Stimulated activated CD8-positive, alpha-beta memory T cell treated with anti-CD3 and anti-CD28 coated beads, Interleukin-2, amount 100 ng/mL, for 1 hour (primary cell): ENCODE results near the gene MCTP1.

Experiments
- DNase-seq, 2 donors: peaks; one replicate each; pipeline ENCODE4 v3.0.0-alpha.2; 2020; ENCODE audit warnings: low read depth in 2 of 2

The MCTP1 gene

GRCh38 chr5:94815313-94816039 is 469.4 kb downstream of the MCTP1 start:
- no peak for DNase-seq

DNA sequence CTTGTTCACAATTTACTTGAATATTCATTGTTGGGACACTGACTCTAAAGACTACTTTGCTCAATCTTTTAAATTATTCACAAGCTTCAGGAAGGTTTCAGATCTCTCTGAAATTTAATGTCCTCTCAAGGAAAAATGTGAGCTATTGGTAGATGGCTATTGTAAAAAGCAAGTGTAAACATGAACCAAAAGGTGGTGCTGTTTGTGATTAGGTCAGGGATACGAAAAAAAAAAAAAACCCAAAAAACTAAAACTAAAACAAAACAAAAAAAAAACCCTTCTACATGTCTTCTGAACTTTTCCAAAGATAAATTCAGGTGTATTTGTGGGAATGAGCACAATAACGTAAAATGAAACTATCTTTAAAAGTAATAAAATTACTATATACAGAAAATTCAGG is 472.7 kb downstream of the MCTP1 start:
- DNase-seq = no peak

DNA sequence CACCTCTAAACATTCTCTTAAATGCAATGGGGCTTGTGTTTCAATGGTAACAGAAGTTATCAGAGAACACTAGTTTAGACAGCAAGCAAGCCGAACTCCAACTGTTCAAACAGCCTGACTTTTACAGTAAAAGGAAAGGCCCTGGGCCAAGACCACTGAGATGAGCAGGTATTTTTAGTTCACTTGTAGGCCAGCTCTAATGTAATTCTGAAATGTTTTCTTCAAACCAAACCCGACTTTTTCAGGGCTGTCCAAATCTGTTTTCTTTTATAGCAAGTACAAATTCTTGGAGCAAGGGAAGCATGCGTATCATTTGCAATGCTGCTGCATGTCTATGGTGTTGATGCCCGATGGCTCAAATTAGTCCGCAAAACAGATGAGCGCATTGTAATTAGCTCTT is 473.6 kb downstream of the MCTP1 start:
- DNase-seq = no peak

GRCh38 chr5:94810877-94811276 is 474.0 kb downstream of the MCTP1 start:
- DNase-seq = no peak

GRCh38 chr5:94810281-94810680 is 474.6 kb downstream of the MCTP1 start:
- no peak for DNase-seq

DNA sequence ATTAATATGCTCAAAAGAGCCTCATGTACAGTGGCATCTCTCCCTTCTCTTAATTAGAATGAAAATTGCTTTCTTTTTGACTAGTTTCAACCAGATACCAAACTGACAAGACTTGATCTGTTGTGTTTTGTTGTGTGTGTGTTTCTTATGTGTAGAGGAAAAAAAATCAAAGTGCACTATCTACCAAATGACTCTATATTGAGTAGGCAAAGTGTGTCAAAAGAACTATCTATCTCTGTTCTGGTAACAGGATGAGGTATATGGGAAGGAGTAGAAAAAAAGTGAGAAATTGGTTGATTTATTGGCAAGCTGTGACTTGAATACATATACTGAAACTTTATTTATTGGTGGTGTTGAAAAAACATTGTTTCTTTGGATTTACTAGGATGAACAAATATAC is 476.4 kb downstream of the MCTP1 start:
- no peak for DNase-seq

DNA sequence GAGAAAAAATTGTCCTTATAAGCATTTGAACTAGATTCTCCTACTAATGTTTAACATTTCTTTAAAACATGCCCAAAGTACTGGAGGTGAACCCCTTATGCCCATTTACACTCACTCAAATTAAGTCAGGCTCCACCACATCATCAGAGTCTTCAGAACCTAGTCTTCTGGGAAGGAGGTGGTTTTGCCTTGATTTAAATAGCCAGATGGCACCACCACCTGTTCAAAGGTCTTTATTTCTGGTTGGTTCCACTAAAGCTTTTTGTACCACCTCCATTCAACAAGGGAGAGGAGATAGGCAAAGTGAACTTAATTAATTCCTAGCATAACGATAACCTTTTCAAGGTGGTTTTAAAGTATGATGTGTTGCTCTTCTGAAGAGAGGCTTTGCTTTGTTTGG is 476.9 kb downstream of the MCTP1 start:
- DNase-seq = no peak

- DNase-seq = no peak
These were observed 482.4 kb downstream of the MCTP1 start for GRCh38 chr5:94802450-94802849.

- no peak for DNase-seq
These were observed 488.3 kb downstream of the MCTP1 start for GRCh38 chr5:94796586-94796985.

DNA sequence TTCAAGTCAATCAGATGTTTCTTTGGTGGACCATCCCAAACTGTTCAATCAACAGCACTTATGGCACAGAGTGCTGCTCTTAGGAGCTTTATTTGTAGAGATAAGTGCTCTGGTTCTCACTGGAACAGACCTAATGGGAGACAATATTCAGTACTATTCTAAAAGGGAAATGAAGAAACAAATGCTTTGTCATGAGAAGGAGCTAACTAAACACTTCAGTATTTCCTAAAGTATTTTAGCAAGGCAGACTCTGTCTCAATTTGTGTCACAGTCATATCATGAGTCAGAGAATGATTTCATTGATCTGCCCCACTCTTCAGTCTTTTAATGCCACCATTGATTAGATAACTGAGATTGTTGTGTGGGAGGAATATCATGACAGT is 491.1 kb downstream of the MCTP1 start:
- DNase-seq = no peak

DNA sequence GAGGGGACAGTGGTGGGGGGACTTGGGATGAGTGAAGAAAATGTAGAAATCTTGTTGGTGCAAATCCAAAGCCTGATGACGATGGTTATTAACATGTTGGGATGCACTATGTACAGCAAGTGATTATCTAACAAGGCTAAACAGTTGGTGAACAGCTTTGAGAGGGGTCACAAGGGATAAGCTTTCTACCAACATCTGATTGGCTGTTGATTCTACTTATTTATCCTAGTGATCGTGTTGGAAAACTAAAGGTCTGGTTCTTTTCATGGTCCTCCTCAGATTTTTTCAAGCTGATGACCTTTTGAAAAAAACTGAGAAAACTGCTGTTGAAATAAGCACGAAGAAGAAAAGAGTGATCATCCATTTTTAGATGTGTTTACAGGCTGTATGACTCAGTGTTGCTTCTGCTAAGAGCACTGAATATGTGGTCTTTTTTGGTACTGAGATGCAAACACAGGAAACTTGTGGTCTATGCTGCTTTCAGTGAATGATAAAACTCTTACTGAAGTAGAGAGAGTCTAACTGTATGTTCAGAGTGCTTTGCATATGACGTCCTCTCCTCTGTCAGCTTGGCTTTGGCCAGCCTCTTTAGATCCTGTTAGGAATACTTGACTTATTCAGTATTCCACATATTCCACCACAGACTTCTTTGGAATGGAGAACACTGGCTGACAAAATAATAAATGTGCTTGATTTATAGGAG is 491.6 kb downstream of the MCTP1 start:
- no peak for DNase-seq

DNA sequence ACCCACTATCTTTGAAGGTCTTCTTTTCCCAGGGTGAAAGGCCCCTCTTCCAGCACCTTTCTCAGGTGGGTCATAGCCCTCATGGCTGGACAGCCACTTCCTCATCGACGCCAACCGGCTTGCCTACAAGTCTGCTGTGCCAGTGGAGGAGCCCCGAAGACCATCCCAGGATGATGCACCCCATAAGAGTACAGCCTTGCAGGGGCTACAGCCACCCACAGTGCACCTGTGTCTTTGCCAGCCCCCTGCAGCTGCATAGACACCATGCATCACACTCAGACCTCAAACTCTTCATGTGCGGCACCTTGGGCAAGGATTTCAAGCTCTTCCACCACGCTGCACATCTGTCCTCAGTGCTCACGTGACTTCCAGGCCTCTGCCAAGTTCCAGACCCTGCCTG is 493.1 kb downstream of the MCTP1 start:
- no peak for DNase-seq

- no peak for DNase-seq
These were observed 496.4 kb downstream of the MCTP1 start for GRCh38 chr5:94788527-94788926.

DNA sequence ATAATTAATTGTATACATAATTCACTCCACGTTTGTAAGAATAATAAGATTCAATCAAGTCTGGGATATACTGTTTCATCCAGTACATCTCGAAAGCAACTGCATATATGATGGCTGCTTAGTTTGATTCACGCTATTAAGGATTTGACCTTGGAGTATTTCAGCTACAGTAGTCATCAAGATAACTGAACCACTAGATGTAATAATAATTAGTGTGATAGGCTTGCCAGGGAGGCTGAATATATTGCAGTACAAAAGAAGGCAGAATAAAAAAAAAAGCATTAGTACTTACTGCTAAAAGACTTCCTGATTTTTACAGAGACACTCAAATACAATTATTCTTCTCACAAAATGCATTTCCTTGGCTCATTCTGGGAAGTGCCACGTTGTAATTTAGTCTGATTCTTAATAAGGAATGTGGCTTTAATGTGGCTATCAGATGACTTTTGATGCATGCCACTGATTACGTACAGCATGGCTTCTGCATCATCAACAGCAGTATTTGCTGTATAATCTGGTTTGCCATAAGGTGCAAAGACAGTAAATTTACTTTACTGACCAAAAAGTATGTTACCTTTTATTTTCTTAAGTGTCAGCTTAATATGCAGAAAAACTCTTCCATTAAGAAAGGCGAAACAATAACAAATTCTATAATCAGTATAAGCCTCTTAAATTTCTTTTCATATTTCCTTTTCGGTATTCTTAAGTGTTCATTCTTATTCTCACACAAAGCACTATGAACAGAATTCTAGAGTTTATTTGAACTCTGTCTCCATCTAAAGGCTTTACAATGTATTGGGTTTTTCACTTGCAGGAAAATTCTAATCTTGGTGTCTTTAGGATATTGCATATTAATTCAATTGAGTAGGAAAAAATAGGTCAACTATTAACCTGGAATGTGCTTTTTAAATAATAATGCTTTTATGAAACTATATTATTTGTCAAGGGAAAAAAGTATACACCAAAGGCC is 500.1 kb downstream of the MCTP1 start:
- no peak for DNase-seq

DNA sequence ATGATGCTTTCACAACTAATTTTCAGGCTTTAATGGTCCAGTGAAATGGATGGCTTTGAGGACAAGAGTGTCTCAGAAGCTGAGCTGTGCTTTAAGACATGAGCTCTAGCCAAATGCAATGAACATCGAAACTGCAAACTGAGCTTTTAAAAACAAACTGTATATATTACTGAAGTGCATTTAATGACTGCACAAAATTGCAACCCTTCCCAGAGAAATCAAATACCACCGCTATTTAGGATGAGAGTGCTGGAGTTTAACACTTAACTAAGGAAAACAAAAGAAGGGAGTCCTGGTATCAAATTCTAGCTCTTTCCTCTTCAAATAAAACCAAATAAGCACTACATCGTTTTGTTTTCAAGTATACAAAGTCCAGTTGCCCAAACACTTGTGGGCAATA is 502.5 kb downstream of the MCTP1 start:
- no peak for DNase-seq

DNA sequence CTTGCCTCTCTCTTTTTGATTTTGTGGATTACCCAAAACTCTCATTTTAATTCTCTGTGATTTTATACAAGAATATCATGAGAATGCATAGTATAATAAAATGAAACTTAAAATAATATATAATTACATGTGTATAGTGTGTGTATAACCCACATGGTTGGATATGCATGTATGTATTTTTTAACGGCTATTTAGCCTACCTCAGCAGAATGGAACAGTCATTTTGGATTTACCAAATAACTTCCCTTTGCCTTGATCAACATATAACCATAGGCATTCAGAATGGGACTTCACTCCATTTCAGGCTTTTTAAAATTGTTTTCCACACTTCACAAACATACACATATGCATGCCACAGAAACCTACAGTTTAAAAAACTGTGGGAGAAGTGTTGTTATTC is 505.2 kb downstream of the MCTP1 start:
- DNase-seq = no peak

- DNase-seq = no peak
These were observed 506.2 kb downstream of the MCTP1 start for GRCh38 chr5:94778732-94779131.

DNA sequence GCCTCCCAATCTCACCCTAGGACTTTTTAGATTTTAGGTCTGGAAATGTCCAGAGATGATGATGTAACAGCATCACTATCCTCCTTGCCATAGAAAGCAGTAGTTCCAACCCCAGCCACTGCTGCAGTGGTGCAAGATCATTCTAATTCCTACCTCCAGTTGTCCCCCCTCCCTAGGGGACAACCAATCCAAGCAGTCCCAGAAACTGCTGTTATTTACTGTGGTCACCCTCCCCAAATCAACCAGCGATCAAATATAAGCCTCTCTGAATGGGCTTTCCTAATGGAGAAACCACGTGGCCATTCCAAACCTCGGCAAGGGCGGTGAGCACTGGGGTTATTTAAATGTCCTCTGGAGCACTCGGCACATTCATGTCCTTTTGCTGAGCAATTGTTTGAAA is 506.6 kb downstream of the MCTP1 start:
- no peak for DNase-seq

DNA sequence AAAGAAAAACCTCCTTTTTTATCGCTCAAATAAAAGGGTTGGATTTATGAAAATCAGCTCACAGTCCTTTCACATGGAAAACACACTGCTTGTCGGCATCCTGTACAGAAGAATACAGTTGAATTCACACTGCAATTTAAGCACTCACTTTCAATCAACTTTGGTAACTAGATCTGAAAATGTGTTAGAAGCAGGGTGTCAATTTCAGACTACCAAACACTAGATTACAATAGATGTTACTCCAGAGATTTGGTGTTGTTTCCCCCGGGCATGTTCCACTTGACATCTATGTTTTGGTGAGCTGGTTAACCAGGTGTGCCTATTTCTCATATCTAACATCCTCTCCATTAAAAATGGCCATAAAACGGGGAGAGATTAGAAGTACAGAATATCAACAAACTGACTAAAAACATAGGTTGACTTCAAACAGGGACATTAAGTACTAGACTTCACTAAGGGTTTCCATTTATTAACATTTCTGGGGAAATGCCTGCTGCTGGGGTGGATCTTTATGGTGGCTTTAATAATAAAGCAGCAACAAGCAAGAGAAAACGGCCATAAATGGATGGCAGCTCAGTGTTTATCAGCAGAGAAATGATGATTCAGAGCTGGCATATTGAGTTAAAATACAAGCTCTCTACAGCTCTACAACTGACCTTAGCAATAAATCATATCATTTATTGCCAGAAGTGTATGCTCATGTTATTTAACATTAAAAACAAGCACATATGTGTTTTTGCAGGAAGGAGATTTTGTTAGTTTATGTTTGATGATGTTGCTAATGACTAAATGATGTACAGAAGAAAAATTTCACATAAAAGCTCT is 507.6 kb downstream of the MCTP1 start:
- DNase-seq = no peak

DNA sequence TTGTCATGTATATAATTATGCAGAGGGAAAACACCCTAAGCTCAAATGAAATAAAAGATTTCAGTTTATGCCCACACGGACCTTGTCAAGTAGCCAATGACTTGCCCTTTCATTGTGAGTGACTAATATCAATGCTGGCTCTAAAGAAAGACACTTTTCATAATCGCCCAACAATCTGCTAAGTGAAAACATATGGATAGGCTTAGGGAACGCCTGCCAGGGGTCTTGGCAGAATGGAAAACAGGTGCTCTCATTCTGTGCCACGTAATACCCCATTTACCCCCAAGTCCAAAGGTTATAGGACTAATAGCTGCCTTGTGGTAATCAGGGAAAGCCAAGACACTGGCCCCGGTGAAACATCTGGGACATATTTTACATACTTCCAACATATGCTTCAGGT is 508.7 kb downstream of the MCTP1 start:
- no peak for DNase-seq

GRCh38 chr5:94775088-94775487 is 509.8 kb downstream of the MCTP1 start:
- no peak for DNase-seq

- no peak for DNase-seq
These were observed 513.2 kb downstream of the MCTP1 start for GRCh38 chr5:94771742-94772141.
